ENCODE results near the gene NDST3. TPM values are rescaled to one million over a fixed set of nuclear protein-coding genes. Genes with fewer than 3 reads are reported as not detected.

NDST3 gene
- total RNA-seq, 3 donors from 2014 or later: 0.09 to 0.26 (median 0.12) TPM

DNA sequence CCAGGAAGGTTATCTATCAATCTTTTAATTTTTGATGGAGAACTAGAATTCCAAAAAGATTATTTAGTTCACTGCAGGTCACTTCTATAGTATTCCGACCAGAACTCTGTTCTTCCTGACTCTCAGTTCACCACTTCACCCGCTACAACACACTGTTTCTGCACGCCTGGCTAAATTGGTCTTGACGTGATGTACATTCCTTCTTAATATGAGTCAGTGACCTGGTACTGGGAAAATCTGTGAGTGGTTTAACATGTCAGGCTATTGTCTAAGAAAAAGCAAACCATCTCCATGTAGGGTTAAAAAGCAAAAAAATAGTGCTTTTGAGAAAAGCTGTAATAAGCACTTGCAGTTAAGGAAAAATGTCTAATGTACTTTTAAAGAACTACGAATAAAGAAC lies 120.4 kb downstream of the NDST3 start:
- Histone ChIP-seq H3K36me3 (ENCODE audit: low read depth) (no peaks in the 10 kb centered on the region), H3K9me3 (no peaks in the 10 kb centered on the region), H3K4me3 (no peak overlapping the region), H3K4me1 (ENCODE audit: low read depth) (no peaks in the 10 kb centered on the region)
- no peak for DNase-seq
- TF ChIP-seq, protein P1, sequence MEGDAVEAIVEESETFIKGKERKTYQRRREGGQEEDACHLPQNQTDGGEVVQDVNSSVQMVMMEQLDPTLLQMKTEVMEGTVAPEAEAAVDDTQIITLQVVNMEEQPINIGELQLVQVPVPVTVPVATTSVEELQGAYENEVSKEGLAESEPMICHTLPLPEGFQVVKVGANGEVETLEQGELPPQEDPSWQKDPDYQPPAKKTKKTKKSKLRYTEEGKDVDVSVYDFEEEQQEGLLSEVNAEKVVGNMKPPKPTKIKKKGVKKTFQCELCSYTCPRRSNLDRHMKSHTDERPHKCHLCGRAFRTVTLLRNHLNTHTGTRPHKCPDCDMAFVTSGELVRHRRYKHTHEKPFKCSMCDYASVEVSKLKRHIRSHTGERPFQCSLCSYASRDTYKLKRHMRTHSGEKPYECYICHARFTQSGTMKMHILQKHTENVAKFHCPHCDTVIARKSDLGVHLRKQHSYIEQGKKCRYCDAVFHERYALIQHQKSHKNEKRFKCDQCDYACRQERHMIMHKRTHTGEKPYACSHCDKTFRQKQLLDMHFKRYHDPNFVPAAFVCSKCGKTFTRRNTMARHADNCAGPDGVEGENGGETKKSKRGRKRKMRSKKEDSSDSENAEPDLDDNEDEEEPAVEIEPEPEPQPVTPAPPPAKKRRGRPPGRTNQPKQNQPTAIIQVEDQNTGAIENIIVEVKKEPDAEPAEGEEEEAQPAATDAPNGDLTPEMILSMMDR (IDR thresholded peaks at IDR 0.05): no peak
- intact Hi-C loops (cut with DNase I, micrococcal nuclease): no loop called here
- no peak for ATAC-seq

DNA sequence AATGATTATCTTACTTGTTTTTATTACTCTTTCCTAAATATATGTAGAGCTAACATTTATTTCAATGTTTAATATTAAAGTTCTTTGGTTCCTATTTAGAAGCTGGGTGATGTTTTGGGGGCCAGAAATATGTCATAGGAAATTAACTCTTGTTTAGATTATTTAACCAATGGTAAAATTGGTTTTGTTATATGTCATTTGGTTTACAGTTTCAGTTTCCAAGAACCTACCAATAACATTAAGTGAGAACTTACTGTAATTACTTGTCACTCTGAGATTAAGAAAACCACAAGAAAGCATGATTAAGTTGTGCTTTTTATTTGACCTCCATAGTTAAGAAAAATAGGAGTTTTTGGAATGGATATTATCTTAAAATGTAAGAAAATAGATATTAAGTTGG lies 121.2 kb downstream of the NDST3 start:
- no peak for ATAC-seq
- no peaks in the 10 kb centered on the region for H3K4me1 ChIP-seq (ENCODE audit: low read depth)
- TF ChIP-seq, protein P1 (IDR thresholded peaks at IDR 0.05): no peak
- no peaks in the 10 kb centered on the region for H3K36me3 ChIP-seq (ENCODE audit: low read depth)
- H3K9me3 ChIP-seq: no peaks in the 10 kb centered on the region
- no peak overlapping the region for H3K4me3 ChIP-seq
- intact Hi-C loops (cut with DNase I, micrococcal nuclease): no loop called here
- no peak for DNase-seq

DNA sequence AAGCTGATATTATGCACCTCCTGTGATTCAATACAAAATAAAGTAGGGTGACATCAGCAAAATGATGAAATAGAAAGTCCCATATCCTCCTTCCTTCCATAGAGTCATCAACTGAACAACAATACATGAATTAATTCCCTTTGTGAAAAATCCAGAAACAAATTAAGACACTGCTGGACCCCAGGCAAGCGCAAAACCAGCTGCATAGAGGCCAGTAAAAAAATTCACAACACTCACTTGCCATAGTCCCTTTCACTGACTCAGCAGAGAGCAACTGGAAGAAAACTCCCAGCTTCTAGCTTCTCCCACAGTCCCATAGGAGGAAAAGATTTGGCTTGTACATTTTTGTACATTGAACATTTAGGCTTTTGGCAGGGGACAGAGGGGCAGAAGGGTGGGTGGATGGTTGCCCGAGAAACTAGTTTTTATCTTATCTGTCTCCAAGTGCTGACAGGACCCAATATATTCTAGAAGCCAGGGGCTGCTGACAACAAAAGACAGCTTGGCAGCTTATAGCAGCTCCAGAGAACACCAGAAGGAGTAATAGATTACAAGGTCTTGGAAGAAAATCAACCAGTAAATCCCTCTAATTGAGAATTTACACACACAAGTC lies 124.6 kb downstream of the NDST3 start:
- Histone ChIP-seq H3K4me1 (ENCODE audit: low read depth) (no peaks in the 10 kb centered on the region), H3K36me3 (ENCODE audit: low read depth) (no peaks in the 10 kb centered on the region), H3K4me3 (no peak overlapping the region), H3K9me3 (no peaks in the 10 kb centered on the region)
- no peak for ATAC-seq
- intact Hi-C loops (cut with DNase I, micrococcal nuclease): no loop called here
- no peak for DNase-seq
- TF ChIP-seq, protein P1 (IDR thresholded peaks at IDR 0.05): no peak

DNA sequence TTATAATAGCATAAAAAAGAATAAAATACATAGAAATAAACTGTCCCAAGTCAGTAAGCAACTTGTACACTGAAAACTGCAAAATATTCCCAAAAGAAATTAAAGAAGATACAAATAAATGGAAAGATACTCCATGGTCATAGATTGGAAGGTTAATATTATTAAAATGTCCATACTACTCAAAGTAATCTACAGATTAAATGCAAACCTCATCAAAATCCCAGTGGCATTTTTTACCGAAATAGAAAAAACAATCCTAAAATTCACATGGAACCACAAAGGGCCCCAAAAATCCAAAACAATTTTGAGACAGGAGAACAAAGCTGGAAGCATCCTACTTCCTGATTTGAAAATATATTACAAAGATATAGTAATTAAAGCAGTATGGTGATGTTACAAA lies 133.0 kb downstream of the NDST3 start:
- ATAC-seq (no peak), DNase-seq (no peak)
- peaks cover 8% of the 10 kb centered on the region for H3K9me3 ChIP-seq
- no peaks in the 10 kb centered on the region for H3K36me3 ChIP-seq (ENCODE audit: low read depth)
- H3K4me3 ChIP-seq: no peak overlapping the region
- H3K4me1 ChIP-seq (ENCODE audit: low read depth): no peaks in the 10 kb centered on the region
- intact Hi-C loops (cut with DNase I, micrococcal nuclease): no loop called here
- TF ChIP-seq, protein P1 (IDR thresholded peaks at IDR 0.05): no peak

DNA sequence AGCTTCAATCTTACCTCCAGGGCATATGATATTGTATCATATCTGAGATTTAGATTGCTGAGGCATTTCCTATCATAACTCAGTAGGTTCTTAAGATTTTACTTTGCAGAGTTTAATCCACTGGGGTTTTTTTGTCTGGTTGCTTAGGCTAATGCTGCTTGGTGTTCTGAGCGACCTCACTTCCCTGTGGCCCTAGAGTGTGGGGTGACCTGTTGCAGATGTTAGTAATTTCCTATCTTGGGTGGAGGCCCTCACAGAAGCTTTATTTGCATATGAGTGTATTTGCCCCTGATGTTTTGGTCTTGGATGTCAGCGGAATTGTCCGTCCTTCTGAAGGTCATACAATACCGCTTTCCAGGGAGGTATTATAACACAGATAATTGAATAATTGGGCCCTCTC lies 137.1 kb downstream of the NDST3 start:
- intact Hi-C loops (cut with DNase I, micrococcal nuclease): no loop called here

More for the DNA sequence above, 137.1 kb downstream of the NDST3 start:
- Histone ChIP-seq H3K4me1 (ENCODE audit: low read depth) (no peaks in the 10 kb centered on the region), H3K36me3 (ENCODE audit: low read depth) (no peaks in the 10 kb centered on the region), H3K9me3 (peaks cover 8% of the 10 kb centered on the region), H3K4me3 (no peak overlapping the region)
- ATAC-seq (no peak), DNase-seq (no peak)
- TF ChIP-seq, protein P1 (IDR thresholded peaks at IDR 0.05): no peak

All from mucosa of descending colon (tissue), 3 donors.